Liver (tissue), 9 donors: Measurements from ENCODE around the gene MRPL50. TPM values are rescaled to one million over a fixed set of nuclear protein-coding genes. Genes with fewer than 3 reads are reported as not detected.

ENCODE experiments used
- DNase-seq: peaks from one replicate; pipeline ENCODE4 v3.0.0-alpha.2; 2017; ENCODE audit warnings: low spot score
- H3K27ac ChIP-seq, 2 donors: one replicate each; pipeline ENCODE4 v1.7.0; 2013; ENCODE audit warnings: inconsistent platforms in 2 of 2, low read length in 2 of 2, control low read depth in 1 of 2, low read depth in 1 of 2, mild to moderate bottlenecking in 1 of 2
- H3K27me3 ChIP-seq, 4 donors: one replicate each; pipeline versions ENCODE4 v1.6.1 to v1.7.0; 2013; ENCODE audit warnings: low read length in 3 of 4, inconsistent platforms in 1 of 4, mild to moderate bottlenecking in 1 of 4, moderate library complexity in 1 of 4; ENCODE audit not compliant: control insufficient read depth in 4 of 4, insufficient read depth in 4 of 4
- H3K36me3 ChIP-seq, 4 donors: one replicate each; pipeline versions ENCODE4 v1.6.1 to v1.7.0; 2013; ENCODE audit warnings: low read length in 3 of 4, mild to moderate bottlenecking in 3 of 4, low read depth in 1 of 4, moderate library complexity in 1 of 4; ENCODE audit not compliant: control insufficient read depth in 4 of 4, insufficient read depth in 3 of 4
- H3K4me1 ChIP-seq, 4 donors: one replicate each; pipeline versions ENCODE4 v1.6.1 to v1.7.0; 2013; ENCODE audit warnings: low read length in 3 of 4, mild to moderate bottlenecking in 3 of 4, moderate library complexity in 1 of 4; ENCODE audit not compliant: control insufficient read depth in 4 of 4, insufficient read depth in 4 of 4
- H3K4me3 ChIP-seq, 3 donors: one replicate each; pipeline versions ENCODE4 v1.6.1 to v1.7.0; 2013; ENCODE audit warnings: low read length in 3 of 3, control low read depth in 1 of 3, low read depth in 1 of 3, mild to moderate bottlenecking in 1 of 3
- H3K9ac ChIP-seq, 2 donors: one replicate each; pipeline ENCODE4 v1.7.0; 2013; ENCODE audit warnings: low read length in 2 of 2, mild to moderate bottlenecking in 2 of 2, moderate library complexity in 2 of 2, control low read depth in 1 of 2, low read depth in 1 of 2
- H3K9me3 ChIP-seq, 4 donors: one replicate each; pipeline versions ENCODE4 v1.6.1 to v1.7.0; 2013; ENCODE audit warnings: low read length in 3 of 4; ENCODE audit not compliant: control insufficient read depth in 4 of 4
- ATF3 ChIP-seq: IDR thresholded peaks from 2 replicates; pipeline ENCODE4 v1.6.1; 2016; ENCODE audit warnings: antibody characterized with exemption
- CTCF ChIP-seq: fragments of 150-350 bp; IDR thresholded peaks from 2 replicates; pipeline ENCODE4 v1.5.1; 2017; ENCODE audit warnings: improper control_type of control experiment, low read depth, low read length; ENCODE audit not compliant: missing input control
- EGR1 ChIP-seq, 2 donors: IDR thresholded peaks; 2 replicates each; pipeline ENCODE4 v1.6.1; 2016 to 2018; ENCODE audit warnings: antibody characterized with exemption in 2 of 2, low read depth in 2 of 2
- FOXA1 ChIP-seq: IDR thresholded peaks from 2 replicates; pipeline ENCODE4 v1.6.1; 2016; ENCODE audit warnings: antibody characterized with exemption
- FOXA2 ChIP-seq: IDR thresholded peaks from 2 replicates; pipeline ENCODE4 v1.6.1; 2016; ENCODE audit warnings: antibody characterized with exemption
- GABPA ChIP-seq, 2 donors: IDR thresholded peaks in 1 of 2; conservative IDR thresholded peaks in 1 of 2; 2 replicates each; pipeline ENCODE4 v1.6.1; 2016; ENCODE audit warnings: antibody characterized with exemption in 2 of 2, mild to moderate bottlenecking in 1 of 2, moderate library complexity in 1 of 2
- HNF4G ChIP-seq: IDR thresholded peaks from 2 replicates; pipeline ENCODE4 v1.6.1; 2016; ENCODE audit warnings: antibody characterized with exemption
- JUND ChIP-seq, 2 donors: IDR thresholded peaks; 2 replicates each; pipeline ENCODE4 v1.6.1; 2016; ENCODE audit warnings: antibody characterized with exemption in 2 of 2
- MAX ChIP-seq: IDR thresholded peaks from 2 replicates; pipeline ENCODE4 v1.6.1; 2016; ENCODE audit warnings: antibody characterized with exemption
- NR2F2 ChIP-seq: IDR thresholded peaks from 2 replicates; pipeline ENCODE4 v1.6.1; 2016; ENCODE audit warnings: antibody characterized with exemption
- RAD21 ChIP-seq, 2 donors: IDR thresholded peaks; 2 replicates each; pipeline ENCODE4 v1.6.1; 2016; ENCODE audit warnings: antibody characterized with exemption in 2 of 2, mild to moderate bottlenecking in 2 of 2
- RXRA ChIP-seq, 2 donors: IDR thresholded peaks; 2 replicates each; pipeline ENCODE4 v1.6.1; 2017 to 2018; ENCODE audit warnings: antibody characterized with exemption in 2 of 2, mild to moderate bottlenecking in 1 of 2
- SP1 ChIP-seq: IDR thresholded peaks from 2 replicates; pipeline ENCODE4 v1.6.1; 2018; ENCODE audit warnings: antibody characterized with exemption, mild to moderate bottlenecking
- TAF1 ChIP-seq: conservative IDR thresholded peaks from 2 replicates; pipeline ENCODE4 v1.6.1; 2016; ENCODE audit warnings: antibody characterized with exemption, mild to moderate bottlenecking
- YY1 ChIP-seq: IDR thresholded peaks from 2 replicates; pipeline ENCODE4 v1.6.1; 2016; ENCODE audit warnings: antibody characterized with exemption, mild to moderate bottlenecking
- WGBS: extraction: QIAGEN DNeasy Blood & Tissue Kit; methylation state at CpG from one replicate; pipeline ENCODE4 v1.1.7; 2013; 5-methylcytosine and 5-hydroxymethylcytosine counted together
- polyA plus RNA-seq, 2 donors: library from polyadenylated mRNA; stranded (reverse) in 1 of 2; unstranded in 1 of 2; fragments of 200-250 nt in 1 of 2; fragments of >200 nt in 1 of 2; fragmentation: Nextera tagmentation in 1 of 2; extraction: Ambion mirVana in 1 of 2; gene quantifications; one replicate each; pipeline versions ENCODE4 v1.2.1 to v1.2.3, GENCODE V29; 2013 to 2015
- total RNA-seq, 2 donors: library from RNA; depleted of rRNA; stranded (reverse); fragments of >200 nt; gene quantifications; one replicate each; pipeline ENCODE4 v1.2.3, GENCODE V29; 2014
- TF ChIP-seq, protein P1 (sequence below): IDR thresholded peaks from 2 replicates; pipeline ENCODE4 v1.6.1; 2016; ENCODE audit warnings: antibody characterized with exemption
- donor health status: healthy.
- donor health status: healthy.
- donor health status: healthy.
- donor health status: healthy.
- donor health status: healthy.

The MRPL50 gene
- total and polyA plus RNA-seq, 4 donors = 5.7 to 12.3 (median 10.5) TPM

DNA sequence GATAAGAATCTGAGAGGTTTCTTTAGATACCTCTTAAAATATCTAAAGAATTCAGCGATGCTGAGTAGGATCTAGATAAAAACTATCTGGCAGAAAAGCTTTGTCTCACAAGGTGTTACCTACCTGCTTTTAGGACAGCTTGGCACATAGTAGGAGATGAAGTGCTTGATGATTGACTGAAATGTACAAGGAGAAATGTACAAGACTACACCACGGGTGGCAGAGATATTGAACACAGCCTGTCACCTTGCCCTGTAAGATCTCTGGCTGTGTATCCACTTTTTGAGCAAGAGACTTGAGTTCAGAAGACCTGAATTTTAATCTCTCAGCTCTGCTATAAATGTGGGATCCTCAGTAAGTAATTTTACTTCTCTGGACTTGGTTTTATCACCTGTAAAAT lies 21.4 kb upstream of the MRPL50 start:
- Histone ChIP-seq H3K9me3 (peaks cover 0 to 2% (median 0%) of the 10 kb centered on the region in 4 donors), H3K27me3 (no peaks in the 10 kb centered on the region), H3K4me3 (no peak overlapping the region), H3K4me1 (peaks cover 0 to 4% (median 3%) of the 10 kb centered on the region in 4 donors), H3K27ac (no peak overlapping the region), H3K36me3 (peaks cover 0 to 39% (median 27%) of the 10 kb centered on the region in 4 donors), H3K9ac (no peak overlapping the region)
- TF ChIP-seq JUND (IDR thresholded peaks at IDR 0.05) = peak in 1 of 2 donors; percentile 19
- TF ChIP-seq SP1 = peak; percentile 7
- TF ChIP-seq HNF4G = no peak
- TF ChIP-seq, protein P1, sequence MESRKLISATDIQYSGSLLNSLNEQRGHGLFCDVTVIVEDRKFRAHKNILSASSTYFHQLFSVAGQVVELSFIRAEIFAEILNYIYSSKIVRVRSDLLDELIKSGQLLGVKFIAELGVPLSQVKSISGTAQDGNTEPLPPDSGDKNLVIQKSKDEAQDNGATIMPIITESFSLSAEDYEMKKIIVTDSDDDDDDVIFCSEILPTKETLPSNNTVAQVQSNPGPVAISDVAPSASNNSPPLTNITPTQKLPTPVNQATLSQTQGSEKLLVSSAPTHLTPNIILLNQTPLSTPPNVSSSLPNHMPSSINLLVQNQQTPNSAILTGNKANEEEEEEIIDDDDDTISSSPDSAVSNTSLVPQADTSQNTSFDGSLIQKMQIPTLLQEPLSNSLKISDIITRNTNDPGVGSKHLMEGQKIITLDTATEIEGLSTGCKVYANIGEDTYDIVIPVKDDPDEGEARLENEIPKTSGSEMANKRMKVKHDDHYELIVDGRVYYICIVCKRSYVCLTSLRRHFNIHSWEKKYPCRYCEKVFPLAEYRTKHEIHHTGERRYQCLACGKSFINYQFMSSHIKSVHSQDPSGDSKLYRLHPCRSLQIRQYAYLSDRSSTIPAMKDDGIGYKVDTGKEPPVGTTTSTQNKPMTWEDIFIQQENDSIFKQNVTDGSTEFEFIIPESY = no peak
- DNase-seq = no peak
- WGBS = 65% methylated on average over 2 of the region's 2 CpGs

GRCh38 chr9:101418518-101419430 lies 20.4 kb upstream of the MRPL50 start:
- Histone ChIP-seq H3K9me3 (peaks cover 0 to 3% (median under 1%) of the 10 kb centered on the region in 4 donors), H3K9ac (no peak overlapping the region), H3K27ac (peak overlapping the region; percentile 4 to 44), H3K4me1 (peaks cover 0 to 4% (median 1%) of the 10 kb centered on the region in 4 donors), H3K4me3 (no peak overlapping the region), H3K27me3 (no peaks in the 10 kb centered on the region), H3K36me3 (peaks cover 0 to 31% (median 21%) of the 10 kb centered on the region in 4 donors)
- no peak for TF ChIP-seq FOXA1
- no peak for TF ChIP-seq RAD21 (IDR thresholded peaks at IDR 0.05)
- no peak for TF ChIP-seq SP1
- TF ChIP-seq CTCF = peak; percentile 2
- no peak for TF ChIP-seq NR2F2
- peak; percentile 10 for TF ChIP-seq YY1
- no peak for TF ChIP-seq MAX
- no peak for TF ChIP-seq TAF1
- peak in 1 of 2 donors; percentile 18 for TF ChIP-seq JUND (IDR thresholded peaks at IDR 0.05)
- TF ChIP-seq ATF3 = no peak
- TF ChIP-seq, protein P1 = peak; percentile 11
- TF ChIP-seq FOXA2 = no peak
- TF ChIP-seq GABPA (IDR thresholded peaks at IDR 0.05 in 1 of 2, conservative IDR thresholded peaks at IDR 0.05 in 1 of 2) = no peak
- TF ChIP-seq EGR1 (IDR thresholded peaks at IDR 0.05; ENCODE audit: low read depth in 2 of 2) = no peak
- TF ChIP-seq RXRA (IDR thresholded peaks at IDR 0.05) = no peak
- 35% methylated on average over 7 of the region's 7 CpGs for WGBS
- no peak for DNase-seq
